ENCODE results near the gene GFAP.
A peak's percentile ranks its signal among the peaks of the same experiment; 100 is the strongest.
"Not testable (repeated sequence)": the region's sequence is repeated elsewhere in the genome, so short reads cannot be mapped to it uniquely, and the experiment has no call there.

The GFAP gene

GRCh38 chr17:44915321-44915726 is at the start of gene GFAP:
Gene GFAP (minus strand): TSS chr17:44915500. CDS start chr17:44915486, 14 bp downstream.
- no peak for DNase-seq (ENCODE audit: low spot score)

GRCh38 chr17:44961921-44962350 is 46.6 kb upstream of the GFAP start:
- no peak for DNase-seq (ENCODE audit: low spot score)

GRCh38 chr17:44960691-44961090 is 45.4 kb upstream of the GFAP start:
- no peak for DNase-seq (ENCODE audit: low spot score)

- DNase-seq (ENCODE audit: low spot score), result no peak
These were observed 44.7 kb upstream of the GFAP start for GRCh38 chr17:44959821-44960531.

GRCh38 chr17:44956998-44957981 is 42.0 kb upstream of the GFAP start:
- no peak for DNase-seq (ENCODE audit: low spot score)

GRCh38 chr17:44955674-44956425 is 40.5 kb upstream of the GFAP start:
- DNase-seq (ENCODE audit: low spot score), result no peak

GRCh38 chr17:44952946-44953475 is 37.7 kb upstream of the GFAP start:
- no peak for DNase-seq (ENCODE audit: low spot score)

GRCh38 chr17:44948315-44948795 is 33.1 kb upstream of the GFAP start:
- DNase-seq (ENCODE audit: low spot score), result no peak

- DNase-seq (ENCODE audit: low spot score), result peak; percentile 90
These were observed 32.4 kb upstream of the GFAP start, which contains the start of gene KIF18B for GRCh38 chr17:44947461-44948314. Gene KIF18B (minus strand): TSS chr17:44947773. CDS start chr17:44936344, 11,429 bp downstream.

- not testable (repeated sequence) for DNase-seq (ENCODE audit: low spot score)
These were observed 30.4 kb upstream of the GFAP start for GRCh38 chr17:44945652-44946051.

- no peak for DNase-seq (ENCODE audit: low spot score)
These were observed 27.2 kb upstream of the GFAP start for GRCh38 chr17:44942456-44942855.

GRCh38 chr17:44941712-44942331 is 26.5 kb upstream of the GFAP start:
- DNase-seq (ENCODE audit: low spot score), result no peak

- no peak for DNase-seq (ENCODE audit: low spot score)
These were observed 25.5 kb upstream of the GFAP start for GRCh38 chr17:44940768-44941167.

GRCh38 chr17:44940317-44940716 is 25.0 kb upstream of the GFAP start:
- no peak for DNase-seq (ENCODE audit: low spot score)

GRCh38 chr17:44935116-44935515 is 19.8 kb upstream of the GFAP start:
- no peak for DNase-seq (ENCODE audit: low spot score)

- DNase-seq (ENCODE audit: low spot score), result no peak
These were observed 19.4 kb upstream of the GFAP start for GRCh38 chr17:44934745-44935105.

- DNase-seq (ENCODE audit: low spot score), result no peak
These were observed 18.8 kb upstream of the GFAP start for GRCh38 chr17:44933824-44934744.

GRCh38 chr17:44932787-44933097 is 17.4 kb upstream of the GFAP start:
- no peak for DNase-seq (ENCODE audit: low spot score)

GRCh38 chr17:44932096-44932786 is 16.9 kb upstream of the GFAP start:
- no peak for DNase-seq (ENCODE audit: low spot score)
